RKO (cell line): Measurements from ENCODE around the gene SMIM44.
"Not testable (repeated sequence)": the region's sequence is repeated elsewhere in the genome, so short reads cannot be mapped to it uniquely, and the experiment has no call there.

ENCODE experiments used
- DNase-seq: peaks from one replicate; pipeline ENCODE4 v3.0.0-alpha.2; 2016; ENCODE audit warnings: low spot score

SMIM44 gene

DNA sequence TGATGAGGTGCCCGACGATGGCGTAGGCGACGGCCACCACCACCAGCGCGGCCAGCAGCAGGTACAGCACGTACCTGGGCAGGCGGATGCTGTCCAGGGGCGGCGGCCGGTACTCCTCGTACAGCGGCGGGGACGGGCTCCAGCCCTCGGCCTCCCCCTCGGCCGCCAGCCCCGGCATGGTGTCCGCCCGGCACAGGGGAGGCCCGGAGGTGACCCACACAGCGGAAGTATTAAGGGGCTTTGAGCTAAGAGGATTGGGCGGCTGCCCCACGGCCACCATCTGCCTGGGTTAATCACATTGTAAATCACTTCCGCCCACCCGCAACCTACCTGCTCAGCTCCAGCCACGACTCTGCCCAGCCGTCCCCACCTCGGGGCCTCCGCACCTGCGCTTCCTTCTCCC, at the start of gene SMIM44:
Gene SMIM44, minus strand, starts transcription at position 216 of the 403 bp plus-strand sequence. Its CDS starts 38 bp downstream, at position 178.
- no peak for DNase-seq

DNA sequence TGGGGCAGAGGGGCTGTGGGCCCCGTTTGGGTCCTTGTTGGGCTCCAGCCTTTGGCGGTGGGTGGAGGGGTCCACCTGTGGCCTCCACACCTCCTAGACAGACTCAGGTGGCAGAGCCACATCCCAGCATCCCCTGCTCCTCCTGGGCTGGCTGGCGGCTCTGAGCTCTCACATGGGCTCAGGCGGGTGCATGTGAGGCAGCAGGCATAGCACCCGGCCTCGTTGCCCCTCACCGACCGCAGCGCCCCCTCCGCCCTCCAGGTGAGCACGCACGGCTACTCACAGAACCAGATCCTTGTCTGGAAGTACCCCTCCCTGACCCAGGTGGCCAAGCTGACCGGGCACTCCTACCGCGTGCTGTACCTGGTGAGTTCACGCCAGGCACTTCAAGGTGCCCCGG, 49.8 kb upstream of the SMIM44 start:
- DNase-seq: no peak

DNA sequence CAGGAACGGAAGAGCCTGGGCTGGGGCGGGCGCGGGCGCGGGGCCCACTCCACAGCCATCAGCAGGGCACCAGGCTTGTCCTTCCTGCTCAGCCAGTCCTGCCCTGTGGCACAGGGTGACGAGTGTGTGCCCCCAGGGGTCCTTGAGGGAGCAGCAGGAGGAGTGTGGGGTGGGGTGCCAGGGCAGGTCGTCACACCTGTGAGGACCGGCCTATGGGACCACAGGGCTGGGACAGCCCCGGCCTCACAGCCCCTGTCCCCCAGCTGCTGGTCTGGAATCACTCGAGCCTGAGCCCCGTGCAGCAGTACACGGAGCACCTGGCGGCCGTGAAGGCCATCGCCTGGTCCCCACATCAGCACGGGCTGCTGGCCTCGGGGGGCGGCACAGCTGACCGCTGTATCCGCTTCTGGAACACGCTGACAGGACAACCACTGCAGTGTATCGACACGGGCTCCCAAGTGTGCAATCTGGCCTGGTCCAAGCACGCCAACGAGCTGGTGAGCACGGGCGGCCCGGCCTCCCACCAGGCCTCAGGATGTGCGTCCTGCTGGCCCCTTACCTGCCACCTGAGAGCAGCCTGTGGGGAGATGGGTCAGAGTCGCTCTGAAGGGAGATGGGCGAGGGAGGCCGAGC, 49.0 kb upstream of the SMIM44 start:
- DNase-seq: no peak

- DNase-seq: no peak
Observed at GRCh38 chr19:3531716-3532115, 48.5 kb upstream of the SMIM44 start.

- no peak for DNase-seq
Observed at GRCh38 chr19:3530389-3530788, 47.1 kb upstream of the SMIM44 start.

GRCh38 chr19:3529299-3529698, 46.1 kb upstream of the SMIM44 start:
- not testable (repeated sequence) for DNase-seq

GRCh38 chr19:3528539-3529211, 45.4 kb upstream of the SMIM44 start:
- DNase-seq: no peak

DNA sequence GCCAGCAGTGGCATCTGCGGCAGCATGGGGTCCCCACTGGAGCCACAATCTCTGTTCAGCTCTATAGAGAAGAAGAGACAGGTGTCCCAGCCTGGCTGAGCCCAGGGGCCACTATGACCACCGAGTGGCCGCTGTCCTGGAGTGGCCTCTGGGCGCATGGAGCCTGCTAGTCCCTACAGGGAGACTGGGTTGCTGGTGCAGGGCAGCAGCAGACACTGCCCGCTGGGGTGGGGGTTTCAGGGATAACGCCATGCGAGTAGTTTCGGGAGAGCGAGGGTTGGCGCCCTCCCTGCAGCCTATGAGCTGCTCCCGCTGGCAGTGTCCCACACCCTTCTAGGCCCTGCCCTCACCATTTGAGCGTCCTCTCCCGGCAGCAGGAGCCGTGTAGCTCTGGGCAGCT, 44.8 kb upstream of the SMIM44 start:
- no peak for DNase-seq

DNA sequence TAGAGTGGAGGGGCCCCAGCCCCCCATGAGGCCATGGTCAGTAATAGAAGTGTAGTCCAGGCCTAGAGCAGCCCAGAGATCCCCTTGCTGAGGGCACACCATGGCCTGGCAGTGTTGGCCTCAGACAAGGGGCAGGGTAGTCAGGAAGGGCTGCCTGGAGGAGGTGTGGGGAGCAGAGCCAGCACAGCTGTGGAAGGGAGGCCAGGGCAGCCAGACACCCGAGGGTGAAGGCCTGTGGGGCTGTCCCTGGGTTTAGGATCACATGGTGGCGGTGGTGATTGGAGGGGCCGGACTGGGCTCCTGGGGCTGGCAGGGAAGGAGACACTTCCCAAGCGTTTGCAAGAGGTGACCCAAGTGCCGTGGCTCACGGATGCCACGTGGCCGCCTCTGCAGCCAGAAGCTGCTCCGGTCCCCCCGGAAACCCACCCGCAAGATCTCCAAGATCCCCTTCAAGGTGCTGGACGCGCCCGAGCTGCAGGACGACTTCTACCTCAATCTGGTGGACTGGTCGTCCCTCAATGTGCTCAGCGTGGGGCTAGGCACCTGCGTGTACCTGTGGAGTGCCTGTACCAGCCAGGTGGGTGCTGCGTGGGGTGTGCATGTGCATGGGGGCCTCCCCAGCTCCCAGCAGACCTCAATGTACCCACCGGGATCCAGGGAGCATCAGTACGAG, 44.1 kb upstream of the SMIM44 start:
- no peak for DNase-seq

DNA sequence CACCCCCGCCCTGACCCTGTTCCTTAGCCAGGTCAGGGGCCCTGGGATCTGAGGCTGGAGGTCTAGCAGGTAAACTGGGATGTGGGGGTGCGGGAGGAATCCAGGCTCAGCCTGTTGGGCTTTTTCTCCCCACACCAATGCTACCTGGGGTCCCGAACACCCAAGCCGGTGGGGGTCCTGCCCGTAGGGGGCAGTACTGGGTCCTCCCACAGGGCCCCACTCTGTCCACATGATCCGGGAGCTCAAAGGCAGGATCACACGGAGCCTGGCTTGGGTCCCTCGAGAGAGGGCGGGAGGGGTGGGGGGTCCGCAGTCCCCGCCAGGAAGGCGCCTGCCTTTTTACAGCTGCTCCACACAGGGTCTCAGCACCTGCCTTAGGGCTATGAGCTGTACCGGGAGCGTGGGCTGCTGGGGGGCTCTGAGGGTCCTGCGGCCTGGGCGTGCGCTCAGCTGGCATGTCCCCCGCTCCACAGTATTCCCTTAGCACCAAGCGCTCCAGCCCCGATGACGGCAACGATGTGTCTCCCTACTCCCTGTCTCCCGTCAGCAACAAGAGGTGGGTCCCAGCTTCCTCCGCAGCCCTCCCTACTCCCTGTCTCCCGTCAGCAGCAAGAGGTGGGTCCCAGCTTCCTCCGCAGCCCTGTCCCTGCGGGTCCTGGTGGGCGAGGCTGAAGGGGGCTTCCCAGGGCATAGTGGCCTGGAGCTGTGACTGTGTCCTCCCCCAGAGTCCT, 43.4 kb upstream of the SMIM44 start:
- DNase-seq: no peak

GRCh38 chr19:3524904-3525451, 41.7 kb upstream of the SMIM44 start:
- DNase-seq: no peak

DNA sequence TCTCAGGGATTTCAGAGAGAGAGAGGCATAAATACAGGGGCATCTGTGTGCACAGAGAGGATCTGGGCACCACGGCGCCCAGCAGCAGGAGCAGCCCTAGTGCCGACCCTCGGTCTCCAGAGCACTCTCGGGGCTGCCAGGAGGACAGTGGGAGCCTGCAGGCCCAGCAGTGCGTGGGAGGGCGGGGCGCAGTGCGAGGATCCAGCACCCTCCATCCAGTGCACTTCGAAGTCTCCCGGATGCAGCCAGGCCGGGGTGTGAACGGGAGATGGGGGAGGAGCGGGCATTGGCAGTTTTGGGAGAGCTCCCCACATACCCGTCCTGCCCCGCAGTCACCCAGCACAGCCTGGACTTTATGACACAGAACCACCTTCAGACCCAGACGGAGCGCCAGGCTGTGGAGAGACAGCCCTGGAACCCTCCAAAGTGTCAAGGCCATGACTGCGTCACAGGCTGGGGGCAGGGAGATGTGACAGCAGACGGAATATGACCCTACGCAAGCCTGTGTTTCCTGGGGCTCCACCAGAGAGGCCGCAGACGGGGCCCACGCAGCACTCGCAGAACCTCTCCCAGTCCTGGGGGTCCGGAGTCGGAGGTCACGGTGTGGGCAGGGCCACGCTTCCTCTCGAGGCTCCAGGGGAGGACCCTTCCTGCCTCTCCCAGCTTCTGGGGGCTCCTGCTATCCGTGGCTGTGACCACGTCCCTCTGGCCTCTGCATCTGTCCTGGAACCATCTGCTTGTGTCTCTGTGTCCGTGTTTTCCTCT, 41.0 kb upstream of the SMIM44 start:
- DNase-seq: no peak

DNA sequence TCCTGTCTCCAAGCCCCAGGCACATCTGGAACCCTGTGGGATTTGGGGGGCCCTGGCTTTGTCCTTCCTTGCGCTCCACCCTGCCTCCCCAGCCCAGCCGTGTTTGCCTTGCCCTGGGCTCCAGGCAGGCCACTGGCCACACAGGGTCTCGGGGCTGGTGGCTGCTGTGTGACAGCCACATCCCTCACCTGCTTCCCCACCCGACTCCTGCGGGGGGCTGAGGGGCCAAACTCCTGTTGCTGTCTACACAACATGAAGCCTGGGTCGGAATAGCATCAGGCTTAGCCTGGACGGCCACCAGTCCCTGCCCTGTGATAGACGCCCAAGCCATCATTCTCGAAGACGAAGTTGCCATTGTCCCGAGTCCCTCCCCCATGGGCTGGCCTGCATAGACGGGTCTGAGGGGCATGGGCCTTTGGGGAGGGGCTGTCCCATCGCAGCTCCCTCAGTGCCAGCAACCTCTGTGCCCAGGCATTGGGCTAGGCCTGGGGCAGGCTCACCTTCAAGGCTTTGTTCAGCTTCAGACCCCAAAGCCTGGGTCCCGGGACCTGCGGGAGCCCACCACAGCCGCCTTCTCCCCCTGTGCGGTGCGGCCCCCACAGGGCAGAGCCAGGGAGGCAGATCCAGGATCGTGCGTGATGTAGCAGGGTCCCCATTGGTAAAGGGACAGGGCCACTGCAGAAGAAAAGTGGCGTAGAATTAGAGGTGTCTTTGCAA, 40.3 kb upstream of the SMIM44 start:
- DNase-seq: no peak

GRCh38 chr19:3522421-3523360, 39.5 kb upstream of the SMIM44 start:
- DNase-seq: no peak

DNA sequence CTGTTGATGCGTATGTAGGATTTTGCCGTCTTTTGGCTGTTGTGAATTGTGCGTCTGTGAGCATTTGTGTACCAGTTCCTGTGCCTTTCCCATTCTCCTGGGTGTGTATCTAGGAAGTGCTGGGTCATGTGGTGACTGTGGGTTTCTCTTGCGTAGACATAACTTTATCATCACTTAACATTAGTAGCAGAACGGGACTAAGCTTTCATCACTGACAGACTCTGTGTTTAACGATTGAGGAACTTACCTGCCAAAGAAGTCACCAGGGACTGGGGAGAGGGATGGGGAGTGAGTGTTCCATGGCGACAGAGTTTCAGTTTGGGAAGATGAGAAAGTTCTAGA, 37.8 kb upstream of the SMIM44 start:
- no peak for DNase-seq

- DNase-seq: no peak
Observed at GRCh38 chr19:3520166-3521103, 37.2 kb upstream of the SMIM44 start.

GRCh38 chr19:3519126-3519525, 35.9 kb upstream of the SMIM44 start:
- DNase-seq: no peak

DNA sequence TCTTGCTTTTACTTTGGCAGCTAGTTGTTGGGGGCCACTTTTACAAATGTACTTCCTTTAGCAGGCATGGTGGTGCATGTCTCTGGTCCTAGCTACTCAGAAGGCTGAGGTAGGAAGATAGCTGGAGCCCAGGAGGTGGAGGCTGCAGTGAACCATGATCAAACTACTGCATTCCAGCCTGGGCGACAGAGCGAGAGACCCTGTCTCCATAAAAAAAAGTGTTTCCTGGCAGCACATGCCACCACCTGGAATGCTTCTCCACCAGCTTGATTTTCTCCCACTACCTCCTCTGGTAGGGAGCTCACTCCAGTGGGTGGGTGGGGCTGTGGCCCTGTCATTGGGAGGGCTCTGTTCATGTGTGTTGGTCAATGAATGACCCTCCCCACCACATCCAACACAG, 35.4 kb upstream of the SMIM44 start:
- DNase-seq: no peak

DNA sequence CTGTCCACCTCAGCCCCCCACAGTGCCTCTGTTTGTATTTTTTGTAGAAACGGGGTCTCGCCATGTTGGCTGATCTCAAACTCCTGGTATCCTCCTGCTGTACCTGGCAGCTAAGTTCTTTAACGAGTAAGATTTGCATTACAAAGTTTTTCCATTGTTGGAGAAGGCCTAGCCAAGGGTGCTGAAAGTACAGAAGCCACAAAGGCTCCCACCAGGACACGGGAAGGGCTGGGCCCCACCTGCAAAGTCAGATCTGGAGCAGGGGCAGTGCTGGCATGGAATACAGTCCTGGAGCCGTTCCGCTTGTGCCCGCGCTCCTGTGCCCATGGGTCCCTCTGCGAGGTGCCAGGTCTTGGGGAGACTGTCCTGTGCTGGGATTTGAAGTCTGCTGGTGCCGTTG, 35.0 kb upstream of the SMIM44 start:
- no peak for DNase-seq
